ENCODE measurements around the gene STON1. TPM values are rescaled to one million over a fixed set of nuclear protein-coding genes. Genes with fewer than 3 reads are reported as not detected.

Gene STON1
- total RNA-seq, 1 donor from 2014 or later: 36.5 TPM

DNA sequence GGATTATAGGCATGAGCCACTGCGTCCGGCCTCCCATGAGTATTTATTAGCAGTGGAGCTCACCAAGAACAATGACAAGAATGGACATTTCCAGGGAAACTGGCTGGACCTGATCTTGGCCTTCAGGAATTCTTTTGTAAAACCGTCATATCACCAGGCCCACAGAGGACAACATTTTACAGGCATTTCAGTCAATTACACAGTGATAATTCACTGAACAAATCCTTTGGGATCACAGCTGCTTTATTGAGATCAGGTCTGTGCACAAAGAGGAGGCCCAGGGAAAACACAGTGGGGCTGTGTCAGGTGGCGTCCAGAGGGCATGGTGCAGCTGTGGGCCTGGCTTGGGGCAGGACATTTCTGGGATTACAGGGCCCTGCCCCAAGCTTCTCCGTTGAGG lies 57.6 kb downstream of the STON1 start:
- Mint-ChIP-seq H3K9me3 (peaks cover 5% of the 10 kb centered on the region), H3K27ac (peak overlapping the region; percentile 77), H3K4me3 (no peak overlapping the region), H3K27me3 (ENCODE audit: low read depth) (no peaks in the 10 kb centered on the region), H3K36me3 (peaks cover 22% of the 10 kb centered on the region), H3K4me1 (peaks cover 46% of the 10 kb centered on the region)
- TF ChIP-seq, protein P1, sequence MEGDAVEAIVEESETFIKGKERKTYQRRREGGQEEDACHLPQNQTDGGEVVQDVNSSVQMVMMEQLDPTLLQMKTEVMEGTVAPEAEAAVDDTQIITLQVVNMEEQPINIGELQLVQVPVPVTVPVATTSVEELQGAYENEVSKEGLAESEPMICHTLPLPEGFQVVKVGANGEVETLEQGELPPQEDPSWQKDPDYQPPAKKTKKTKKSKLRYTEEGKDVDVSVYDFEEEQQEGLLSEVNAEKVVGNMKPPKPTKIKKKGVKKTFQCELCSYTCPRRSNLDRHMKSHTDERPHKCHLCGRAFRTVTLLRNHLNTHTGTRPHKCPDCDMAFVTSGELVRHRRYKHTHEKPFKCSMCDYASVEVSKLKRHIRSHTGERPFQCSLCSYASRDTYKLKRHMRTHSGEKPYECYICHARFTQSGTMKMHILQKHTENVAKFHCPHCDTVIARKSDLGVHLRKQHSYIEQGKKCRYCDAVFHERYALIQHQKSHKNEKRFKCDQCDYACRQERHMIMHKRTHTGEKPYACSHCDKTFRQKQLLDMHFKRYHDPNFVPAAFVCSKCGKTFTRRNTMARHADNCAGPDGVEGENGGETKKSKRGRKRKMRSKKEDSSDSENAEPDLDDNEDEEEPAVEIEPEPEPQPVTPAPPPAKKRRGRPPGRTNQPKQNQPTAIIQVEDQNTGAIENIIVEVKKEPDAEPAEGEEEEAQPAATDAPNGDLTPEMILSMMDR (IDR thresholded peaks at IDR 0.05; ENCODE audit: unreplicated experiment): no peak
- DNase-seq (ENCODE audit: low spot score in 2 of 2, unreplicated experiment in 2 of 2): no peak

DNA sequence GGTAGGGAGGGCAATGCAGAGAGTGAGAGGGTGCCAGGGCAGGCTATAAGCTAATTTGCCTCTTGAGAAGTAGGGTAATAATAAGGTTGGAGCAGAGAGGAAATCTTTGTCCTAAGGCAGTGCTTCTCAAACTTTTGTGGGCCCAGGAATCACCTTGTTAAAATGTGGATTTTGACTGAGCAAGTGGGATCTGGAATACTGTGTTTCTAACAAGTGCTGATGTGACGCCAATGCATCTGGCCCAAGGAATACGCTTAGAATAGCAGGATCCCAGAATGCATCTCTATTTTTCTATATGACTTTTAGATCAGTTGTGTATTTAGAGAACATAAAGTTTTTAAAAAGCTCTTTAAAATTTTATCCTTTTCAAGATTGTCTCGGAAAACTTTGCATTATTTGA lies 58.0 kb downstream of the STON1 start:
- no peaks in the 10 kb centered on the region for H3K27me3 Mint-ChIP-seq (ENCODE audit: low read depth)
- TF ChIP-seq, protein P1 (IDR thresholded peaks at IDR 0.05; ENCODE audit: unreplicated experiment): no peak
- peaks cover 46% of the 10 kb centered on the region for H3K4me1 Mint-ChIP-seq
- peaks cover 19% of the 10 kb centered on the region for H3K36me3 Mint-ChIP-seq
- no peak for DNase-seq (ENCODE audit: low spot score in 2 of 2, unreplicated experiment in 2 of 2)
- no peak overlapping the region for H3K4me3 Mint-ChIP-seq
- H3K27ac Mint-ChIP-seq: peak overlapping the region; percentile 77
- peaks cover 4% of the 10 kb centered on the region for H3K9me3 Mint-ChIP-seq

DNA sequence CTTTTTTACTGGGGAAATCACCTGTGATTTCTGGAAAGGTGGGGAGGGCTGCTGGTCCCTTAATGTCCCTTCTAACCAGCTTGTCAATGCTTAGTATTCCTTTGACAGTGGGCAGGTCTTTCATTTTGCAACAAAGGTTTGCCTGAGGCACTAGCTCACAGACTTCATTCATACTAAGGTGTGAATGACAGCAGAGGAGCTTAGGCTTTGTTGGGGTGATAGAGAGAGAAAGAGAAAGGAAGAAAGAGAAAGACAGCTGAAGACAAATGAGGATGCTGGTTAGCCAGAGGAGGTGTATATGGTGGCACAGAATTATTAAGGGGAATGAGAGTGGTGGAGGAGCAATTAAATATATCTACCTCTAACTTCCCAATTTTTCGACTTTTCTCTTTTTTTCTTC lies 58.8 kb downstream of the STON1 start:
- Mint-ChIP-seq H3K4me1 (peaks cover 46% of the 10 kb centered on the region), H3K4me3 (no peak overlapping the region), H3K27ac (peak overlapping the region; percentile 59), H3K27me3 (ENCODE audit: low read depth) (no peaks in the 10 kb centered on the region), H3K9me3 (peaks cover 2% of the 10 kb centered on the region), H3K36me3 (peaks cover 17% of the 10 kb centered on the region)
- no peak for DNase-seq (ENCODE audit: low spot score in 2 of 2, unreplicated experiment in 2 of 2)
- TF ChIP-seq, protein P1 (IDR thresholded peaks at IDR 0.05; ENCODE audit: unreplicated experiment): no peak

DNA sequence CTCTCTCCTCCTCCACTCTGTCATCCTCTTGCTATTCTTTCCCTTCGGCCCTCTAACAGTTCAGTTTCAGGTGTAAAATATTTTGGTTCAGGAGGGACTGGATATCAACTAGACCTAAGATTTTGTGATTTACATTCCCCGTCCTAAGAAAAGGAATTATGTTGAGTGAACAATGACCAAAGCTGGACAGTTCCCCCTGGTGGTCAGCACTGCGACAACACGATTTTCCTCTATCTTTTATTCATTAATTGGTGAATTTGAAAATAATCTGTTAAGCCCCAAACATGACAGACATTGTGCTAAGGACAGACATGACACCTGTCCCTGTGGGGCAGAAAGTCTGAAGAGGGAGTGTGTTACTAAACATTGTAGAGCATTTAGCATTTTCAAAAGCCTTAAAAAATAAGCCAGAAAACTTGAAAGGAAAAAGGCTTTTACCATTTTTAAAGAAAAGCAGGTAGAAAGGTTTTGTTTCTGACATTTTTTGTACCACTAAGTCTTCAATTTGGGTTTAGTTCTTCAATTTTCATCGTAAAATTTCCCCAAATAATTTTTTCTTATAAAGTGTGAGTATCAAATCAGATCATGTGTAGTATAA lies 59.3 kb downstream of the STON1 start:
- Mint-ChIP-seq H3K4me3 (no peak overlapping the region), H3K27me3 (ENCODE audit: low read depth) (no peaks in the 10 kb centered on the region), H3K27ac (peak overlapping the region; percentile 59), H3K9me3 (peaks cover 2% of the 10 kb centered on the region), H3K36me3 (peaks cover 17% of the 10 kb centered on the region), H3K4me1 (peaks cover 46% of the 10 kb centered on the region)
- TF ChIP-seq, protein P1 (IDR thresholded peaks at IDR 0.05; ENCODE audit: unreplicated experiment): peak; percentile 81
- DNase-seq (ENCODE audit: low spot score in 2 of 2, unreplicated experiment in 2 of 2): peak in 1 of 2 experiments; percentile 51

DNA sequence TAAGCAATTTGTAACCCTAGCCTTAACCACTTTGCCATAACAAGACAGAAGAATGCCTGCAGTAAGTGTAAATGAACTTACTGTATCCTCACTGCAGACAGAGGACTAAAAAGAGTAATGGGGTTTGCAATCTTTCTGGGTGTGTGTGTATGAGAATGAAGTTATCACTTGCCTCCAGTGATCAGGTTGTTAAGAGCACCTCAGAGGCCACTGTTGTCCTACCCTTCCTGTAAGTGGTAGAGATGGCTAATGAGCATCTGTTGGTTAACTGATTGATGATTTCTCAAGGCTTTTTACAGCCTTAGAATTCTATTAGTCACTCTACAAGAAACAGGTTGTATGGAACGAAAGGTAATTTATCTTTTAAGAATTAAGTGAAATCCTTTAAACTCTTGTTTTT lies 60.1 kb downstream of the STON1 start:
- H3K36me3 Mint-ChIP-seq: peaks cover 12% of the 10 kb centered on the region

More for the DNA sequence above, 60.1 kb downstream of the STON1 start:
- DNase-seq (ENCODE audit: low spot score in 2 of 2, unreplicated experiment in 2 of 2): no peak
- H3K4me1 Mint-ChIP-seq: peaks cover 44% of the 10 kb centered on the region
- H3K4me3 Mint-ChIP-seq: no peak overlapping the region
- no peaks in the 10 kb centered on the region for H3K27me3 Mint-ChIP-seq (ENCODE audit: low read depth)
- TF ChIP-seq, protein P1 (IDR thresholded peaks at IDR 0.05; ENCODE audit: unreplicated experiment): no peak
- no peaks in the 10 kb centered on the region for H3K9me3 Mint-ChIP-seq
- peak overlapping the region; percentile 49 for H3K27ac Mint-ChIP-seq
